Karpas-422 (cell line): ENCODE measurements around the gene KRT10. TPM values are rescaled to one million over a fixed set of nuclear protein-coding genes. Genes with fewer than 3 reads are reported as not detected.

Source experiments
- DNase-seq: peaks from one replicate; pipeline ENCODE4 v3.0.0-alpha.2; 2015
- H2AFZ ChIP-seq: fragments of 200-600 bp; sonication (generic); 2 replicates; pipeline ENCODE4 v1.6.1; 2014; ENCODE audit warnings: antibody characterized with exemption, low read length, mixed read lengths
- H3K27ac ChIP-seq: fragments of 200-600 bp; sonication (generic); 2 replicates; pipeline ENCODE4 v1.5.1; 2014; ENCODE audit warnings: mild to moderate bottlenecking, low read length, moderate library complexity
- H3K27me3 ChIP-seq: fragments of 200-600 bp; sonication (generic); 2 replicates; pipeline ENCODE4 v1.6.1; 2014; ENCODE audit warnings: low read length, mixed read lengths
- H3K36me3 ChIP-seq: fragments of 200-600 bp; sonication (generic); 2 replicates; pipeline ENCODE4 v1.6.1; 2014; ENCODE audit warnings: low read length, mixed read lengths; ENCODE audit not compliant: insufficient read depth
- H3K4me1 ChIP-seq: fragments of 200-600 bp; sonication (generic); 2 replicates; pipeline ENCODE4 v1.6.1; 2014; ENCODE audit warnings: mild to moderate bottlenecking, low read length, mixed read lengths
- H3K4me2 ChIP-seq: fragments of 200-600 bp; sonication (generic); 2 replicates; pipeline ENCODE4 v1.6.1; 2014; ENCODE audit warnings: low read length, low read depth, mild to moderate bottlenecking; ENCODE audit not compliant: poor library complexity, severe bottlenecking
- H3K4me3 ChIP-seq: fragments of 200-600 bp; sonication (generic); 2 replicates; pipeline ENCODE4 v1.5.1; 2014; ENCODE audit warnings: mild to moderate bottlenecking, antibody characterized with exemption, low read length, mixed read lengths
- H3K79me2 ChIP-seq: fragments of 200-600 bp; sonication (generic); 2 replicates; pipeline ENCODE4 v1.6.1; 2014; ENCODE audit warnings: mild to moderate bottlenecking, low read length, mixed read lengths
- H3K9ac ChIP-seq: fragments of 200-600 bp; sonication (generic); 2 replicates; pipeline ENCODE4 v1.6.0; 2014; ENCODE audit warnings: low read length
- H3K9me2 ChIP-seq: fragments of 200-600 bp; sonication (generic), shearing (Covaris generic); replicated peaks from 2 replicates; pipeline ENCODE4 v1.6.0; 2014; ENCODE audit warnings: mild to moderate bottlenecking, low read length, moderate library complexity; ENCODE audit not compliant: insufficient read depth
- H3K9me3 ChIP-seq: fragments of 300-700, 200-600 bp; sonication (generic); 2 replicates; pipeline ENCODE4 v1.6.1; 2014; ENCODE audit warnings: low read length, mixed read lengths
- H4K20me1 ChIP-seq: fragments of 200-600 bp; sonication (generic); 2 replicates; pipeline ENCODE4 v1.6.1; 2014; ENCODE audit warnings: mild to moderate bottlenecking, antibody characterized with exemption, low read length, low read depth; ENCODE audit not compliant: insufficient read depth
- total RNA-seq: library from RNA; depleted of rRNA; stranded (reverse); fragments of >200 nt; shearing (Covaris generic); gene quantifications from 2 replicates; pipeline ENCODE4 v1.2.3, GENCODE V29; 2014; ENCODE audit warnings: low replicate concordance; rRNA removed

KRT10 gene
- total RNA-seq, 1 experiment from 2014 or later, result 14.9 TPM

DNA sequence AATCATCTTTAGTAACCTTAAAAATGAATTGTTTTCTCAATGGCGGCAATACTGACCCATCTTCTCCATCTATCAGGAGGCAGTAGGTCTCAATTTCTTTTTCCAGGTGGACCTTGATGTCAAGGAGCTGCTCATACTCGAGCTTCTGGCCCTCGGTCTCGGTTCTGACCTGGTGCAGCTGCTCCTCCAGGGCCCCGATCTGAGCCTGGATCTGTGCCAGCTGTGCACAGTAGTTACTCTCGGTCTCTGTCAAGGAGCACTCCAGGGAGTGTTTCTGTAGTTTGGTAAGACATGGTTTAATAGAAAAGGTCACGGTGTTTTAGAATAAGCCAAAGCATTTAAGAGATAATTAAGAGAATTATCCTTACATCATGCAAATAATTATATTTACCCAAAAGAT is 45.0 kb downstream of the KRT10 start:
- Histone ChIP-seq H4K20me1 (no peaks in the 10 kb centered on the region), H3K36me3 (no peaks in the 10 kb centered on the region), H3K27ac (no peak overlapping the region), H2AFZ (no peak overlapping the region), H3K9me2 (no peaks in the 10 kb centered on the region), H3K9me3 (no peaks in the 10 kb centered on the region), H3K4me3 (no peak overlapping the region), H3K79me2 (no peaks in the 10 kb centered on the region), H3K9ac (no peak overlapping the region), H3K4me2 (no peak overlapping the region), H3K4me1 (no peaks in the 10 kb centered on the region), H3K27me3 (no peaks in the 10 kb centered on the region)
- no peak for DNase-seq

- H3K9me3 ChIP-seq, result no peaks in the 10 kb centered on the region
- no peaks in the 10 kb centered on the region for H3K27me3 ChIP-seq
- H3K9me2 ChIP-seq, result no peaks in the 10 kb centered on the region
- no peaks in the 10 kb centered on the region for H4K20me1 ChIP-seq
- H3K4me2 ChIP-seq, result no peak overlapping the region
- no peaks in the 10 kb centered on the region for H3K79me2 ChIP-seq
- no peak overlapping the region for H3K4me3 ChIP-seq
- H3K36me3 ChIP-seq, result no peaks in the 10 kb centered on the region
- H3K4me1 ChIP-seq, result no peaks in the 10 kb centered on the region
- H3K9ac ChIP-seq, result no peak overlapping the region
- no peak overlapping the region for H3K27ac ChIP-seq
- no peak overlapping the region for H2AFZ ChIP-seq
- DNase-seq, result no peak
These were observed 46.5 kb downstream of the KRT10 start for GRCh38 chr17:40775945-40776344.

- H3K4me2 ChIP-seq, result no peak within 1 kb of the TSS
- H3K36me3 ChIP-seq, result no peaks in the 10 kb centered on the region
- H3K9ac ChIP-seq, result no peak within 1 kb of the TSS
- no peak within 1 kb of the TSS for H3K27ac ChIP-seq
- H4K20me1 ChIP-seq, result no peaks in the 10 kb centered on the region
- H3K4me1 ChIP-seq, result no peaks in the 10 kb centered on the region
- no peaks in the 10 kb centered on the region for H3K79me2 ChIP-seq
- no peaks in the 10 kb centered on the region for H3K9me2 ChIP-seq
- DNase-seq, result no peak
- H2AFZ ChIP-seq, result no peak within 1 kb of the TSS
- no peaks in the 10 kb centered on the region for H3K9me3 ChIP-seq
- no peak within 1 kb of the TSS for H3K4me3 ChIP-seq
- H3K27me3 ChIP-seq, result no peaks in the 10 kb centered on the region
These were observed 50.3 kb downstream of the KRT10 start, which contains the start of gene KRT26 for GRCh38 chr17:40772101-40772500. TSS of gene KRT26 (minus strand) at chr17:40772201. CDS start at chr17:40772113, 88 bp downstream.

Other genes starting within 250 kb of the KRT10 start
- 68.6 and 72.2 TPM in 2 replicates for gene SMARCE1, start 174.8 kb downstream of the KRT10 start, total RNA-seq
- not detected in 2 replicates for gene KRT222, start 157.4 kb downstream of the KRT10 start, total RNA-seq
- gene KRT24, start 118.9 kb downstream of the KRT10 start, total RNA-seq, result not detected in 2 replicates
- not detected in 2 replicates for gene KRT25, start 67.3 kb downstream of the KRT10 start, total RNA-seq
- not detected in 2 replicates for gene KRT26, start 50.4 kb downstream of the KRT10 start, total RNA-seq
- not detected in 2 replicates for gene KRT27, start 40.1 kb downstream of the KRT10 start, total RNA-seq
- not detected in 2 replicates for gene KRT28, start 22.7 kb downstream of the KRT10 start, total RNA-seq
- gene KRT12, start 44.6 kb upstream of the KRT10 start, total RNA-seq, result not detected in 2 replicates
- gene KRT20, start 62.6 kb upstream of the KRT10 start, total RNA-seq, result not detected in 2 replicates
- gene KRT23, start 115.0 kb upstream of the KRT10 start, total RNA-seq, result not detected in 2 replicates
- not detected in 2 replicates for gene KRT39, start 144.3 kb upstream of the KRT10 start, total RNA-seq
- not detected in 2 replicates for gene KRT40, start 161.7 kb upstream of the KRT10 start, total RNA-seq
- not detected in 2 replicates for gene KRTAP3-3, start 171.6 kb upstream of the KRT10 start, total RNA-seq
- not detected in 2 replicates for gene KRTAP3-2, start 177.3 kb upstream of the KRT10 start, total RNA-seq
- not detected in 2 replicates for gene KRTAP3-1, start 186.5 kb upstream of the KRT10 start, total RNA-seq
- not detected in 2 replicates for gene KRTAP1-5, start 204.6 kb upstream of the KRT10 start, total RNA-seq
- gene KRTAP1-4, start 207.6 kb upstream of the KRT10 start, total RNA-seq, result not detected in 2 replicates
- gene KRTAP1-3, start 212.3 kb upstream of the KRT10 start, total RNA-seq, result not detected in 2 replicates
- not detected in 2 replicates for gene KRTAP1-1, start 218.8 kb upstream of the KRT10 start, total RNA-seq
- not detected in 2 replicates for gene KRTAP2-1, start 224.7 kb upstream of the KRT10 start, total RNA-seq
- gene KRTAP2-2, start 232.6 kb upstream of the KRT10 start, total RNA-seq, result not detected in 2 replicates
- gene KRTAP2-3, start 237.5 kb upstream of the KRT10 start, total RNA-seq, result not detected in 2 replicates
- not detected in 2 replicates for gene KRTAP2-4, start 243.3 kb upstream of the KRT10 start, total RNA-seq